NCI-H774 (cell line): ENCODE results near the gene PRPSAP2.

Source experiments
- DNase-seq: peaks from one replicate; lab custom pipeline; 2025; lab: John Stamatoyannopoulos, UW

Gene PRPSAP2

GRCh38 chr17:18962494-18962815, 104.5 kb downstream of the PRPSAP2 start:
- DNase-seq: no peak

- DNase-seq: no peak
Observed at GRCh38 chr17:18963126-18964017, 105.4 kb downstream of the PRPSAP2 start.

GRCh38 chr17:18964018-18964351, 106.1 kb downstream of the PRPSAP2 start:
- DNase-seq: no peak

- DNase-seq: no peak
Observed at GRCh38 chr17:18964550-18964949, 106.6 kb downstream of the PRPSAP2 start.

GRCh38 chr17:18965530-18966236, 107.8 kb downstream of the PRPSAP2 start:
- no peak for DNase-seq

- DNase-seq: no peak
Observed at GRCh38 chr17:18966831-18967624, 109.1 kb downstream of the PRPSAP2 start.

GRCh38 chr17:18967916-18968315, 110.0 kb downstream of the PRPSAP2 start:
- no peak for DNase-seq

GRCh38 chr17:18968345-18968744, 110.4 kb downstream of the PRPSAP2 start:
- DNase-seq: no peak

GRCh38 chr17:18968945-18969887, 111.3 kb downstream of the PRPSAP2 start:
- no peak for DNase-seq

- no peak for DNase-seq
Observed at GRCh38 chr17:18970582-18971480, 112.9 kb downstream of the PRPSAP2 start.

- DNase-seq: no peak
Observed at GRCh38 chr17:18971801-18972200, 113.9 kb downstream of the PRPSAP2 start.

GRCh38 chr17:18974407-18975149, 116.6 kb downstream of the PRPSAP2 start:
- no peak for DNase-seq

- DNase-seq: no peak
Observed at GRCh38 chr17:18975597-18975996, 117.7 kb downstream of the PRPSAP2 start.

GRCh38 chr17:18976201-18976600, 118.3 kb downstream of the PRPSAP2 start:
- DNase-seq: no peak

- DNase-seq: no peak
Observed at GRCh38 chr17:18977021-18977420, 119.1 kb downstream of the PRPSAP2 start.

- DNase-seq: no peak
Observed at GRCh38 chr17:18977646-18978045, 119.7 kb downstream of the PRPSAP2 start.

GRCh38 chr17:18978050-18978449, 120.1 kb downstream of the PRPSAP2 start:
- no peak for DNase-seq

GRCh38 chr17:18978655-18979054, 120.7 kb downstream of the PRPSAP2 start:
- DNase-seq: no peak
